ENCODE data around the gene KRTAP10-11.
"Not testable (repeated sequence)": the region's sequence is repeated elsewhere in the genome, so short reads cannot be mapped to it uniquely, and the experiment has no call there.

Gene KRTAP10-11

GRCh38 chr21:44615466-44615865, 30.7 kb upstream of the KRTAP10-11 start:
- no peak for DNase-seq (ENCODE audit: low read depth in 2 of 2)

GRCh38 chr21:44615911-44616590, 30.2 kb upstream of the KRTAP10-11 start:
- no peak for DNase-seq (ENCODE audit: low read depth in 2 of 2)

- no peak for DNase-seq (ENCODE audit: low read depth in 2 of 2)
Measured at GRCh38 chr21:44616591-44616926, 29.7 kb upstream of the KRTAP10-11 start.

- no peak for DNase-seq (ENCODE audit: low read depth in 2 of 2)
Measured at GRCh38 chr21:44617071-44617501, 29.1 kb upstream of the KRTAP10-11 start.

- no peak for DNase-seq (ENCODE audit: low read depth in 2 of 2)
Measured at GRCh38 chr21:44618504-44618903, 27.7 kb upstream of the KRTAP10-11 start.

GRCh38 chr21:44618909-44619308, 27.3 kb upstream of the KRTAP10-11 start:
- DNase-seq (ENCODE audit: low read depth in 2 of 2), result no peak

GRCh38 chr21:44619886-44620285, 26.3 kb upstream of the KRTAP10-11 start:
- DNase-seq (ENCODE audit: low read depth in 2 of 2), result no peak

GRCh38 chr21:44623575-44623974, 22.6 kb upstream of the KRTAP10-11 start:
- no peak for DNase-seq (ENCODE audit: low read depth in 2 of 2)

GRCh38 chr21:44625756-44626155, 20.5 kb upstream of the KRTAP10-11 start:
- DNase-seq (ENCODE audit: low read depth in 2 of 2), result no peak

GRCh38 chr21:44626262-44626661, 20.0 kb upstream of the KRTAP10-11 start:
- DNase-seq (ENCODE audit: low read depth in 2 of 2), result no peak

GRCh38 chr21:44626673-44627143, 19.5 kb upstream of the KRTAP10-11 start, which contains the start of gene KRTAP10-9:
TSS of gene KRTAP10-9 (plus strand) at chr21:44627093. CDS start at chr21:44627172, 79 bp downstream.
- DNase-seq (ENCODE audit: low read depth in 2 of 2), result no peak

- DNase-seq (ENCODE audit: low read depth in 2 of 2), result not testable (repeated sequence)
Measured at GRCh38 chr21:44627181-44627822, 18.9 kb upstream of the KRTAP10-11 start.

GRCh38 chr21:44627831-44628233, 18.4 kb upstream of the KRTAP10-11 start:
- DNase-seq (ENCODE audit: low read depth in 2 of 2), result not testable (repeated sequence)

- DNase-seq (ENCODE audit: low read depth in 2 of 2), result no peak
Measured at GRCh38 chr21:44628707-44629391, 17.4 kb upstream of the KRTAP10-11 start.

GRCh38 chr21:44630440-44630839, 15.8 kb upstream of the KRTAP10-11 start:
- no peak for DNase-seq (ENCODE audit: low read depth in 2 of 2)

- DNase-seq (ENCODE audit: low read depth in 2 of 2), result no peak
Measured at GRCh38 chr21:44632067-44632466, 14.1 kb upstream of the KRTAP10-11 start.

- DNase-seq (ENCODE audit: low read depth in 2 of 2), result no peak
Measured at GRCh38 chr21:44636209-44637017, 9.8 kb upstream of the KRTAP10-11 start.

- no peak for DNase-seq (ENCODE audit: low read depth in 2 of 2)
Measured at GRCh38 chr21:44637018-44637850, 9.0 kb upstream of the KRTAP10-11 start, which contains the start of gene KRTAP10-10. TSS of gene KRTAP10-10 (plus strand) at chr21:44637356. CDS start at chr21:44637418, 62 bp downstream.

GRCh38 chr21:44637851-44638348, 8.3 kb upstream of the KRTAP10-11 start:
- DNase-seq (ENCODE audit: low read depth in 2 of 2), result not testable (repeated sequence)

- DNase-seq (ENCODE audit: low read depth in 2 of 2), result not testable (repeated sequence)
Measured at GRCh38 chr21:44638506-44639330, 7.5 kb upstream of the KRTAP10-11 start.
